ENCODE data around the gene FREM2.

DNA sequence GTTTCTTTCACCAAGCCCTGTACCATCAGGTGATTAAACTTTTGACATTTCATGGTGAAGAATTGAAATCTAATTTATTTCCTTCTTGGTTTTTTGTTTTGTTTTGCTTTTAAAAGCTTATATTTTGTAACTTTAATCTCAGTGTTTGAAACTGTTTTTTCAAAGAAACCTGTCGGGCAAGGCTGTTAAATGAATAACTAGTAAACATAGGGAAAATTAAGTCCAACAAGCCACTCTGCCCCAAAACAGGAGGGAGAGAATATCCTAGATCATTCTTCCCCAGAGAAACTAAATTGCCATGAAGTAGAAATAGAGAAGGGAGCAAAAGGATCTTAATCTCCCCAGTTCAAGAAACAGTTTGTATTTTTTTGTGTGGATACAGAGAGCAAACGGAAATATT lies 98.2 kb downstream of the FREM2 start:
- TF ChIP-seq ZBTB1 (CRISPR knock-in tag; IDR thresholded peaks at IDR 0.05; ENCODE audit: borderline replicate concordance, low read depth): no peak
- no peak for TF ChIP-seq UBTF (IDR thresholded peaks at IDR 0.05; ENCODE audit: borderline replicate concordance in 1 of 2, low read depth in 2 of 2, low read length in 2 of 2)
- TF ChIP-seq CREBBP (IDR thresholded peaks at IDR 0.05; ENCODE audit: low read depth, low read length): no peak
- no peak for TF ChIP-seq EP300 (IDR thresholded peaks at IDR 0.05; ENCODE audit: low read length)
- no peak for TF ChIP-seq SAFB2 (IDR thresholded peaks at IDR 0.05; ENCODE audit: borderline replicate concordance, low read depth, low read length, severe bottlenecking)
- no peak for TF ChIP-seq ILF3 (IDR thresholded peaks at IDR 0.05; ENCODE audit: borderline replicate concordance)
- TF ChIP-seq MEIS2 (IDR thresholded peaks at IDR 0.05; ENCODE audit: partially characterized antibody): no peak
- no peak for TF ChIP-seq POLR2AphosphoS5 (IDR thresholded peaks at IDR 0.05; ENCODE audit: control insufficient read depth, insufficient read depth, low read depth, low read length)
- TF ChIP-seq, protein P1, sequence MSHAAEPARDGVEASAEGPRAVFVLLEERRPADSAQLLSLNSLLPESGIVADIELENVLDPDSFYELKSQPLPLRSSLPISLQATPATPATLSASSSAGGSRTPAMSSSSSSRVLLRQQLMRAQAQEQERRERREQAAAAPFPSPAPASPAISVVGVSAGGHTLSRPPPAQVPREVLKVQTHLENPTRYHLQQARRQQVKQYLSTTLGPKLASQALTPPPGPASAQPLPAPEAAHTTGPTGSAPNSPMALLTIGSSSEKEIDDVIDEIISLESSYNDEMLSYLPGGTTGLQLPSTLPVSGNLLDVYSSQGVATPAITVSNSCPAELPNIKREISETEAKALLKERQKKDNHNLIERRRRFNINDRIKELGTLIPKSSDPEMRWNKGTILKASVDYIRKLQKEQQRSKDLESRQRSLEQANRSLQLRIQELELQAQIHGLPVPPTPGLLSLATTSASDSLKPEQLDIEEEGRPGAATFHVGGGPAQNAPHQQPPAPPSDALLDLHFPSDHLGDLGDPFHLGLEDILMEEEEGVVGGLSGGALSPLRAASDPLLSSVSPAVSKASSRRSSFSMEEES (CRISPR knock-in tag; IDR thresholded peaks at IDR 0.05): no peak
- no peak for TF ChIP-seq ZNF253 (CRISPR knock-in tag; conservative IDR thresholded peaks at IDR 0.05)
- no peak for TF ChIP-seq ZNF408 (CRISPR knock-in tag; IDR thresholded peaks at IDR 0.05; ENCODE audit: low read depth)
- TF ChIP-seq CREB1 (IDR thresholded peaks at IDR 0.05): no peak
- no peak for TF ChIP-seq CREB1 (CRISPR knock-in tag; IDR thresholded peaks at IDR 0.05)
